Endothelial cell of umbilical vein (primary cell): ENCODE measurements around the gene COL6A2. TPM values are rescaled to one million over a fixed set of nuclear protein-coding genes. Genes with fewer than 3 reads are reported as not detected.

Experiments used
- BruUV-seq: library from RNA; stranded (reverse); fragments of 400-500 nt; replicated peaks from 2 replicates; lab custom pipeline; 2021; lab: Mats Ljungman, UMichigan
- CTCF ChIA-PET: fragments of 300-600, 350-600 bp; sonication (Branson Sonifier 250); formaldehyde crosslinking; loops from one replicate; lab custom pipeline; 2021; ENCODE audit warnings: antibody characterized with exemption, inconsistent platforms; lab: Charles Lee
- POLR2A ChIA-PET: fragments of 300-600, 350-600 bp; sonication (Branson Sonifier 250); formaldehyde crosslinking; loops from one replicate; lab custom pipeline; 2021; ENCODE audit warnings: antibody characterized with exemption, inconsistent platforms; lab: Charles Lee
- DNase-seq: peaks from one replicate; pipeline ENCODE4 v3.0.0-alpha.2; 2011; ENCODE audit warnings: low read depth, low spot score
- FAIRE-seq: peaks from 2 replicates; lab custom pipeline; 2011; peaks lifted over from hg19 to GRCh38; lab: Jason Lieb, UNC
- H2AFZ ChIP-seq: 2 replicates; pipeline ENCODE4 v1.6.0; 2012; ENCODE audit warnings: low read depth, low read length, control low read depth, inconsistent platforms
- H3K27ac ChIP-seq: 2 replicates; pipeline ENCODE4 v1.5.1; 2011; ENCODE audit warnings: low read depth, mild to moderate bottlenecking, control low read depth, low read length, moderate library complexity; ENCODE audit not compliant: insufficient read depth
- H3K27me3 ChIP-seq, 2 experiments: 2 replicates each; pipeline versions ENCODE4 v1.6.0 to v1.6.1; 2011; ENCODE audit warnings: low read length in 2 of 2, mixed read lengths in 1 of 2; ENCODE audit not compliant: control insufficient read depth in 2 of 2, insufficient read depth in 2 of 2
- H3K36me3 ChIP-seq, 2 experiments: 2 replicates in 1 of 2; 3 replicates in 1 of 2; pipeline ENCODE4 v1.5.1; 2011; ENCODE audit warnings: low read length in 2 of 2, mild to moderate bottlenecking in 1 of 2, moderate library complexity in 1 of 2; ENCODE audit not compliant: control insufficient read depth in 2 of 2, insufficient read depth in 2 of 2; ENCODE audit errors: extremely low read depth in 1 of 2
- H3K4me1 ChIP-seq: 3 replicates; pipeline ENCODE4 v1.5.1; 2011; ENCODE audit warnings: mild to moderate bottlenecking, low read length; ENCODE audit not compliant: control insufficient read depth, insufficient read depth; ENCODE audit errors: extremely low read depth
- H3K4me2 ChIP-seq: 2 replicates; pipeline ENCODE4 v1.6.1; 2011; ENCODE audit warnings: low read length, control low read depth, mixed read lengths; ENCODE audit not compliant: insufficient read depth
- H3K4me3 ChIP-seq, 3 experiments: fragments of 200-600 bp in 1 of 3; sonication (generic), shearing (Covaris generic) in 1 of 3; replicated peaks in 1 of 3; 2 replicates each; pipeline ENCODE4 v1.5.1; 2011 to 2016; ENCODE audit warnings: control low read depth in 3 of 3, low read length in 3 of 3, mild to moderate bottlenecking in 2 of 3, inconsistent platforms in 1 of 3, low read depth in 1 of 3, moderate library complexity in 1 of 3; ENCODE audit not compliant: insufficient read depth in 1 of 3
- H3K79me2 ChIP-seq: 2 replicates; pipeline ENCODE4 v1.6.0; 2012; ENCODE audit warnings: low read length, inconsistent platforms; ENCODE audit not compliant: control insufficient read depth, insufficient read depth
- H3K9ac ChIP-seq: replicated peaks from 2 replicates; pipeline ENCODE3; 2011; ENCODE audit warnings: low read length, control low read depth; ENCODE audit not compliant: insufficient read depth; ENCODE audit errors: extremely low read depth
- H3K9me1 ChIP-seq: replicated peaks from 3 replicates; pipeline ENCODE4 v1.6.0; 2011; ENCODE audit warnings: mild to moderate bottlenecking, low read length; ENCODE audit not compliant: control insufficient read depth, insufficient read depth; ENCODE audit errors: extremely low read depth
- H3K9me3 ChIP-seq: replicated peaks from 2 replicates; pipeline ENCODE4 v1.5.1; 2012; ENCODE audit warnings: low read length, inconsistent platforms; ENCODE audit not compliant: control insufficient read depth, insufficient read depth
- H4K20me1 ChIP-seq: replicated peaks from 2 replicates; pipeline ENCODE3; 2011; ENCODE audit warnings: mild to moderate bottlenecking, low read length; ENCODE audit not compliant: control insufficient read depth, insufficient read depth; ENCODE audit errors: extremely low read depth
- EZH2 ChIP-seq: IDR thresholded peaks from 2 replicates; pipeline ENCODE4 v1.6.1; 2012; ENCODE audit warnings: borderline replicate concordance, low read depth, mild to moderate bottlenecking, moderate library complexity, low read length, inconsistent platforms; ENCODE audit not compliant: severe bottlenecking
- GATA2 ChIP-seq: IDR thresholded peaks from 2 replicates; pipeline ENCODE4 v1.7.0; 2011; ENCODE audit warnings: low read depth, mild to moderate bottlenecking, moderate library complexity, mixed read lengths, low read length; ENCODE audit not compliant: insufficient read length, insufficient read depth
- JUN ChIP-seq: IDR thresholded peaks from 2 replicates; pipeline ENCODE4 v1.6.1; 2011; ENCODE audit warnings: borderline replicate concordance, low read depth; ENCODE audit not compliant: insufficient read length, insufficient read depth
- MAX ChIP-seq: IDR thresholded peaks from 2 replicates; pipeline ENCODE4 v1.6.1; 2011; ENCODE audit not compliant: insufficient read depth, insufficient read length
- MYC ChIP-seq: IDR thresholded peaks from one replicate; pipeline ENCODE4 v1.6.1; 2011; ENCODE audit warnings: mild to moderate bottlenecking, low read depth, low read length
- dilution Hi-C: fragments of 300-500 bp; cut with MboI; formaldehyde crosslinking; loops from one replicate; pipeline ENCODE4 v1.15.0; 2019; ENCODE audit warnings: low sequenced_read_pairs; ENCODE audit not compliant: extremely low pct_ligation_motif_present
- intact Hi-C: fragments of 100-400 bp; cut with micrococcal nuclease; formaldehyde crosslinking; loops from one replicate; pipeline ENCODE4 v1.10.0; 2022
- polyA plus RNA-seq, 4 experiments: library from polyadenylated mRNA; depleted of rRNA in 3 of 4; stranded (reverse) in 3 of 4; unstranded in 1 of 4; fragments of >200 nt; gene quantifications; 2 replicates each; pipeline versions ENCODE4 v1.2.1 to v1.2.3, GENCODE V29; 2011 to 2012; ENCODE audit warnings: missing spikeins in 1 of 4
- total RNA-seq: library from RNA; stranded (reverse); gene quantifications from 2 replicates; pipeline ENCODE4 v1.2.3, GENCODE V29; 2021

The COL6A2 gene
- total and polyA plus RNA-seq, 2 donors (not counting 3 experiments of a cell fraction or from before 2014, with no cell fraction given) = 3.4 to 6.1 TPM

- Histone ChIP-seq H3K79me2 (no peaks in the 10 kb centered on the region), H3K4me3 (no peak overlapping the region), H3K27ac (no peak overlapping the region), H3K36me3 (no peaks in the 10 kb centered on the region), H3K9me3 (no peaks in the 10 kb centered on the region), H3K9ac (no peak overlapping the region), H2AFZ (no peak overlapping the region), H3K27me3 (no peaks in the 10 kb centered on the region), H3K4me2 (no peak overlapping the region), H3K9me1 (no peaks in the 10 kb centered on the region), H4K20me1 (no peaks in the 10 kb centered on the region), H3K4me1 (no peaks in the 10 kb centered on the region)
- TF ChIP-seq MAX (no peak), JUN (no peak), GATA2 (no peak), EZH2 (no peak), MYC (no peak)
- ChIA-PET CTCF (interaction anchor here (0.7 kb wide), 1 partner anchor 16 kb away, joined by 3 read pairs; no protein-coding TSS in a partner anchor), POLR2A (no interaction called here)
- FAIRE-seq (no peak), DNase-seq (no peak)
- no TSS peak for BruUV-seq
- intact Hi-C loops (no loop called here), dilution Hi-C loops (no loop called here)
Observed at GRCh38 chr21:46127239-46128105, 29.6 kb downstream of the COL6A2 start.
